Caki2 (cell line): Measurements from ENCODE around the gene PTPRM. TPM values are rescaled to one million over a fixed set of nuclear protein-coding genes. Genes with fewer than 3 reads are reported as not detected.
A peak's percentile ranks its signal among the peaks of the same experiment; 100 is the strongest.
"Not testable (repeated sequence)": the region's sequence is repeated elsewhere in the genome, so short reads cannot be mapped to it uniquely, and the experiment has no call there.

Source experiments
- DNase-seq: peaks from one replicate; pipeline ENCODE4 v3.0.0-alpha.2; 2015; ENCODE audit warnings: low read depth
- in situ Hi-C: cut with HindIII; loops from 2 replicates; pipeline ENCODE4 v1.10.0; 2016; ENCODE audit warnings: low sequenced_read_pairs, low pct_unique_long_range_greater_than_20kb, mixed read lengths
- total RNA-seq: library from RNA; depleted of rRNA; stranded (reverse); fragments of >200 nt; shearing (Covaris generic); gene quantifications from 2 replicates; pipeline ENCODE4 v1.2.3, GENCODE V29; 2014; ENCODE audit warnings: low replicate concordance

PTPRM gene
- total RNA-seq, 1 experiment from 2014 or later, result 29.1 TPM

- in situ Hi-C loops, result no loop called here
- DNase-seq, result no peak
These were observed 483.7 kb downstream of the PTPRM start for GRCh38 chr18:8050616-8051329.

GRCh38 chr18:8051453-8051852, 484.3 kb downstream of the PTPRM start:
- in situ Hi-C loops, result no loop called here

GRCh38 chr18:8052237-8052701, 485.2 kb downstream of the PTPRM start:
- in situ Hi-C loops, result no loop called here
- DNase-seq, result no peak

More at GRCh38 chr18:8051453-8051852, 484.3 kb downstream of the PTPRM start:
- no peak for DNase-seq

GRCh38 chr18:8056723-8057122, 489.6 kb downstream of the PTPRM start:
- DNase-seq, result no peak
- in situ Hi-C loops, result no loop called here

GRCh38 chr18:8063152-8063551, 496.0 kb downstream of the PTPRM start:
- in situ Hi-C loops, result not testable (repeated sequence)

GRCh38 chr18:8063733-8064132, 496.6 kb downstream of the PTPRM start:
- in situ Hi-C loops, result no loop called here
- DNase-seq, result no peak

More at GRCh38 chr18:8063152-8063551, 496.0 kb downstream of the PTPRM start:
- not testable (repeated sequence) for DNase-seq

- no peak for DNase-seq
- in situ Hi-C loops, result no loop called here
These were observed 498.2 kb downstream of the PTPRM start for GRCh38 chr18:8065284-8065683.

- no peak for DNase-seq
- in situ Hi-C loops, result no loop called here
These were observed 498.7 kb downstream of the PTPRM start for GRCh38 chr18:8065773-8066172.

GRCh38 chr18:8069708-8070107, 502.6 kb downstream of the PTPRM start:
- in situ Hi-C loops, result no loop called here
- DNase-seq, result no peak

GRCh38 chr18:8073167-8073566, 506.1 kb downstream of the PTPRM start:
- no peak for DNase-seq
- in situ Hi-C loops, result no loop called here

GRCh38 chr18:8080092-8080491, 513.0 kb downstream of the PTPRM start:
- DNase-seq, result no peak
- in situ Hi-C loops, result no loop called here

- in situ Hi-C loops, result no loop called here
These were observed 514.2 kb downstream of the PTPRM start for GRCh38 chr18:8081267-8081666.

GRCh38 chr18:8081872-8082553, 514.9 kb downstream of the PTPRM start:
- in situ Hi-C loops, result no loop called here
- DNase-seq, result no peak

More at GRCh38 chr18:8081267-8081666, 514.2 kb downstream of the PTPRM start:
- no peak for DNase-seq

GRCh38 chr18:8084160-8084559, 517.0 kb downstream of the PTPRM start:
- in situ Hi-C loops, result no loop called here
- peak; percentile 23 for DNase-seq

- in situ Hi-C loops, result no loop called here
- DNase-seq, result no peak
These were observed 521.5 kb downstream of the PTPRM start for GRCh38 chr18:8088626-8089025.

GRCh38 chr18:8091035-8091434, 523.9 kb downstream of the PTPRM start:
- DNase-seq, result no peak
- in situ Hi-C loops, result no loop called here

- DNase-seq, result no peak
- in situ Hi-C loops, result no loop called here
These were observed 528.9 kb downstream of the PTPRM start for GRCh38 chr18:8095947-8096570.

GRCh38 chr18:8097399-8097798, 530.3 kb downstream of the PTPRM start:
- in situ Hi-C loops, result no loop called here
- DNase-seq, result no peak

- in situ Hi-C loops, result no loop called here
These were observed 530.8 kb downstream of the PTPRM start for GRCh38 chr18:8097927-8098326.

More at GRCh38 chr18:8097927-8098326, 530.8 kb downstream of the PTPRM start:
- DNase-seq, result no peak
